ENCODE results near the gene ACOT9.
"Not testable (repeated sequence)": the region's sequence is repeated elsewhere in the genome, so short reads cannot be mapped to it uniquely, and the experiment has no call there.

Gene ACOT9

GRCh38 chrX:23720117-23720677 lies 22.9 kb downstream of the ACOT9 start:
- H3K36me3 ChIP-seq (ENCODE audit: control insufficient read depth in 2 of 2, insufficient read depth in 2 of 2, low read length in 2 of 2): peaks cover 0 to 9% of the 10 kb centered on the region in 2 donors

GRCh38 chrX:23705235-23705634 lies 37.8 kb downstream of the ACOT9 start:
- no peaks in the 10 kb centered on the region for H3K4me1 ChIP-seq (ENCODE audit: control insufficient read depth in 2 of 2, insufficient read depth in 2 of 2, low read length in 2 of 2)
- peaks cover 10 to 13% of the 10 kb centered on the region in 2 donors for H3K36me3 ChIP-seq (ENCODE audit: control insufficient read depth in 2 of 2, insufficient read depth in 2 of 2, low read length in 2 of 2)
- no peak overlapping the region for H3K27ac ChIP-seq (ENCODE audit: low read depth in 2 of 2, low read length in 2 of 2)
- no peak overlapping the region for H3K4me3 ChIP-seq (ENCODE audit: low read length in 2 of 2)
- H3K9me3 ChIP-seq (ENCODE audit: control insufficient read depth in 2 of 2, low read length in 2 of 2): no peaks in the 10 kb centered on the region
- no peak overlapping the region for H3K9ac ChIP-seq (ENCODE audit: low read depth in 1 of 2, low read length in 2 of 2)
- H3K27me3 ChIP-seq (ENCODE audit: control insufficient read depth in 2 of 2, insufficient read depth in 2 of 2, low read length in 2 of 2): peaks cover 0 to 3% of the 10 kb centered on the region in 2 donors

More at GRCh38 chrX:23720117-23720677, 22.9 kb downstream of the ACOT9 start:
- H3K27ac ChIP-seq (ENCODE audit: low read depth in 2 of 2, low read length in 2 of 2): no peak overlapping the region
- no peaks in the 10 kb centered on the region for H3K27me3 ChIP-seq (ENCODE audit: control insufficient read depth in 2 of 2, insufficient read depth in 2 of 2, low read length in 2 of 2)
- no peaks in the 10 kb centered on the region for H3K4me1 ChIP-seq (ENCODE audit: control insufficient read depth in 2 of 2, insufficient read depth in 2 of 2, low read length in 2 of 2)
- H3K4me3 ChIP-seq (ENCODE audit: low read length in 2 of 2): no peak overlapping the region
- H3K9me3 ChIP-seq (ENCODE audit: control insufficient read depth in 2 of 2, low read length in 2 of 2): no peaks in the 10 kb centered on the region
- H3K9ac ChIP-seq (ENCODE audit: low read depth in 1 of 2, low read length in 2 of 2): no peak overlapping the region

GRCh38 chrX:23704673-23705206 lies 38.3 kb downstream of the ACOT9 start:
- no peak overlapping the region for H3K9ac ChIP-seq (ENCODE audit: low read depth in 1 of 2, low read length in 2 of 2)
- no peak overlapping the region for H3K4me3 ChIP-seq (ENCODE audit: low read length in 2 of 2)
- peaks cover 0 to 3% of the 10 kb centered on the region in 2 donors for H3K27me3 ChIP-seq (ENCODE audit: control insufficient read depth in 2 of 2, insufficient read depth in 2 of 2, low read length in 2 of 2)
- peaks cover 10 to 13% of the 10 kb centered on the region in 2 donors for H3K36me3 ChIP-seq (ENCODE audit: control insufficient read depth in 2 of 2, insufficient read depth in 2 of 2, low read length in 2 of 2)
- no peaks in the 10 kb centered on the region for H3K9me3 ChIP-seq (ENCODE audit: control insufficient read depth in 2 of 2, low read length in 2 of 2)
- no peak overlapping the region for H3K27ac ChIP-seq (ENCODE audit: low read depth in 2 of 2, low read length in 2 of 2)
- H3K4me1 ChIP-seq (ENCODE audit: control insufficient read depth in 2 of 2, insufficient read depth in 2 of 2, low read length in 2 of 2): no peaks in the 10 kb centered on the region

- no peaks in the 10 kb centered on the region for H3K4me1 ChIP-seq (ENCODE audit: control insufficient read depth in 2 of 2, insufficient read depth in 2 of 2, low read length in 2 of 2)
- H3K27ac ChIP-seq (ENCODE audit: low read depth in 2 of 2, low read length in 2 of 2): no peak overlapping the region
- H3K27me3 ChIP-seq (ENCODE audit: control insufficient read depth in 2 of 2, insufficient read depth in 2 of 2, low read length in 2 of 2): peaks cover 0 to 3% of the 10 kb centered on the region in 2 donors
- H3K9me3 ChIP-seq (ENCODE audit: control insufficient read depth in 2 of 2, low read length in 2 of 2): no peaks in the 10 kb centered on the region
- peaks cover 4 to 6% of the 10 kb centered on the region in 2 donors for H3K36me3 ChIP-seq (ENCODE audit: control insufficient read depth in 2 of 2, insufficient read depth in 2 of 2, low read length in 2 of 2)
- no peak overlapping the region for H3K9ac ChIP-seq (ENCODE audit: low read depth in 1 of 2, low read length in 2 of 2)
- H3K4me3 ChIP-seq (ENCODE audit: low read length in 2 of 2): no peak overlapping the region
Measured at GRCh38 chrX:23699636-23700194, 43.4 kb downstream of the ACOT9 start.

- Histone ChIP-seq H3K27me3 (ENCODE audit: control insufficient read depth in 2 of 2, insufficient read depth in 2 of 2, low read length in 2 of 2) (no peaks in the 10 kb centered on the region), H3K27ac (ENCODE audit: low read depth in 2 of 2, low read length in 2 of 2) (no peak overlapping the region), H3K4me1 (ENCODE audit: control insufficient read depth in 2 of 2, insufficient read depth in 2 of 2, low read length in 2 of 2) (no peaks in the 10 kb centered on the region), H3K4me3 (ENCODE audit: low read length in 2 of 2) (no peak overlapping the region), H3K36me3 (ENCODE audit: control insufficient read depth in 2 of 2, insufficient read depth in 2 of 2, low read length in 2 of 2) (no peaks in the 10 kb centered on the region), H3K9ac (ENCODE audit: low read depth in 1 of 2, low read length in 2 of 2) (no peak overlapping the region), H3K9me3 (ENCODE audit: control insufficient read depth in 2 of 2, low read length in 2 of 2) (no peaks in the 10 kb centered on the region)
Measured at GRCh38 chrX:23694606-23695005, 48.5 kb downstream of the ACOT9 start.

- no peaks in the 10 kb centered on the region for H3K27me3 ChIP-seq (ENCODE audit: control insufficient read depth in 2 of 2, insufficient read depth in 2 of 2, low read length in 2 of 2)
- no peak overlapping the region for H3K4me3 ChIP-seq (ENCODE audit: low read length in 2 of 2)
- H3K36me3 ChIP-seq (ENCODE audit: control insufficient read depth in 2 of 2, insufficient read depth in 2 of 2, low read length in 2 of 2): no peaks in the 10 kb centered on the region
- H3K9me3 ChIP-seq (ENCODE audit: control insufficient read depth in 2 of 2, low read length in 2 of 2): no peaks in the 10 kb centered on the region
- no peak overlapping the region for H3K27ac ChIP-seq (ENCODE audit: low read depth in 2 of 2, low read length in 2 of 2)
- no peak overlapping the region for H3K9ac ChIP-seq (ENCODE audit: low read depth in 1 of 2, low read length in 2 of 2)
- H3K4me1 ChIP-seq (ENCODE audit: control insufficient read depth in 2 of 2, insufficient read depth in 2 of 2, low read length in 2 of 2): no peaks in the 10 kb centered on the region
Measured at GRCh38 chrX:23692166-23692565, 50.9 kb downstream of the ACOT9 start.

GRCh38 chrX:23676486-23676885 lies 66.6 kb downstream of the ACOT9 start:
- H3K27me3 ChIP-seq (ENCODE audit: control insufficient read depth in 2 of 2, insufficient read depth in 2 of 2, low read length in 2 of 2); H3K27ac ChIP-seq (ENCODE audit: low read depth in 2 of 2, low read length in 2 of 2); H3K9ac ChIP-seq (ENCODE audit: low read depth in 1 of 2, low read length in 2 of 2); H3K36me3 ChIP-seq (ENCODE audit: control insufficient read depth in 2 of 2, insufficient read depth in 2 of 2, low read length in 2 of 2); H3K9me3 ChIP-seq (ENCODE audit: control insufficient read depth in 2 of 2, low read length in 2 of 2); H3K4me3 ChIP-seq (ENCODE audit: low read length in 2 of 2); H3K4me1 ChIP-seq (ENCODE audit: control insufficient read depth in 2 of 2, insufficient read depth in 2 of 2, low read length in 2 of 2): not testable (repeated sequence)

GRCh38 chrX:23673108-23673507 lies 70.0 kb downstream of the ACOT9 start:
- no peaks in the 10 kb centered on the region for H3K27me3 ChIP-seq (ENCODE audit: control insufficient read depth in 2 of 2, insufficient read depth in 2 of 2, low read length in 2 of 2)
- no peaks in the 10 kb centered on the region for H3K4me1 ChIP-seq (ENCODE audit: control insufficient read depth in 2 of 2, insufficient read depth in 2 of 2, low read length in 2 of 2)
- H3K27ac ChIP-seq (ENCODE audit: low read depth in 2 of 2, low read length in 2 of 2): no peak overlapping the region
- H3K4me3 ChIP-seq (ENCODE audit: low read length in 2 of 2): no peak overlapping the region
- no peak overlapping the region for H3K9ac ChIP-seq (ENCODE audit: low read depth in 1 of 2, low read length in 2 of 2)
- H3K36me3 ChIP-seq (ENCODE audit: control insufficient read depth in 2 of 2, insufficient read depth in 2 of 2, low read length in 2 of 2): peaks cover 4% of the 10 kb centered on the region in 2 donors
- no peaks in the 10 kb centered on the region for H3K9me3 ChIP-seq (ENCODE audit: control insufficient read depth in 2 of 2, low read length in 2 of 2)

- no peak overlapping the region for H3K4me3 ChIP-seq (ENCODE audit: low read length in 2 of 2)
- H3K9me3 ChIP-seq (ENCODE audit: control insufficient read depth in 2 of 2, low read length in 2 of 2): no peaks in the 10 kb centered on the region
- H3K27ac ChIP-seq (ENCODE audit: low read depth in 2 of 2, low read length in 2 of 2): no peak overlapping the region
Measured at GRCh38 chrX:23670528-23670927, 72.5 kb downstream of the ACOT9 start.

GRCh38 chrX:23668335-23668734 lies 74.7 kb downstream of the ACOT9 start:
- Histone ChIP-seq H3K27me3 (ENCODE audit: control insufficient read depth in 2 of 2, insufficient read depth in 2 of 2, low read length in 2 of 2) (no peaks in the 10 kb centered on the region), H3K36me3 (ENCODE audit: control insufficient read depth in 2 of 2, insufficient read depth in 2 of 2, low read length in 2 of 2) (no peaks in the 10 kb centered on the region), H3K27ac (ENCODE audit: low read depth in 2 of 2, low read length in 2 of 2) (no peak overlapping the region), H3K4me3 (ENCODE audit: low read length in 2 of 2) (peak overlapping the region; percentile 72 to 74), H3K9ac (ENCODE audit: low read depth in 1 of 2, low read length in 2 of 2) (peak overlapping the region in 1 of 2 donors; percentile 74), H3K9me3 (ENCODE audit: control insufficient read depth in 2 of 2, low read length in 2 of 2) (no peaks in the 10 kb centered on the region), H3K4me1 (ENCODE audit: control insufficient read depth in 2 of 2, insufficient read depth in 2 of 2, low read length in 2 of 2) (peaks cover 0 to 7% of the 10 kb centered on the region in 2 donors)

More at GRCh38 chrX:23670528-23670927, 72.5 kb downstream of the ACOT9 start:
- H3K36me3 ChIP-seq (ENCODE audit: control insufficient read depth in 2 of 2, insufficient read depth in 2 of 2, low read length in 2 of 2): no peaks in the 10 kb centered on the region
- H3K27me3 ChIP-seq (ENCODE audit: control insufficient read depth in 2 of 2, insufficient read depth in 2 of 2, low read length in 2 of 2): no peaks in the 10 kb centered on the region
- peaks cover 0 to 7% of the 10 kb centered on the region in 2 donors for H3K4me1 ChIP-seq (ENCODE audit: control insufficient read depth in 2 of 2, insufficient read depth in 2 of 2, low read length in 2 of 2)
- no peak overlapping the region for H3K9ac ChIP-seq (ENCODE audit: low read depth in 1 of 2, low read length in 2 of 2)
